Measurements from ENCODE around the gene PFN3. TPM values are rescaled to one million over a fixed set of nuclear protein-coding genes. Genes with fewer than 3 reads are reported as not detected.

Gene PFN3
- total RNA-seq, 1 donor from 2014 or later: not detected

DNA sequence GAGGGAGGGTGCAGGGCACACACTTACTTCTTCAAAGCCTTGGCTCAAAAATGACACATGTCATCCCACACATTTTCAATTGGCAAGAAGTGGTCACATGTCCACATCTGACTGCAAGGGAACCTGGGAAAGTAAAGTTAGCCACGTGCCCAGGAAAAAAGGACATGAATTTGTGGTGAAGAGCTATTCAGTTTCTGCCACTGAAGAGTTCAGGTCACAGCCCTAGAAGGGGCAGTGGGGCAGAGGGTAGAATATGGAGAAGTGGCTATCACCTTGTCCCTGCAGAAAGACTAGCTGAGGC, 44.6 kb downstream of the PFN3 start:
- Mint-ChIP-seq H3K36me3 (ENCODE audit: low read depth) (no peaks in the 10 kb centered on the region), H3K4me1 (ENCODE audit: low read depth) (peaks cover 14% of the 10 kb centered on the region), H3K27me3 (ENCODE audit: low read depth) (peaks cover 1% of the 10 kb centered on the region), H3K27ac (ENCODE audit: unreplicated experiment) (no peak overlapping the region), H3K4me3 (ENCODE audit: unreplicated experiment) (no peak overlapping the region), H3K9me3 (ENCODE audit: low read depth) (peaks cover 2% of the 10 kb centered on the region)
- TF ChIP-seq, protein P1, sequence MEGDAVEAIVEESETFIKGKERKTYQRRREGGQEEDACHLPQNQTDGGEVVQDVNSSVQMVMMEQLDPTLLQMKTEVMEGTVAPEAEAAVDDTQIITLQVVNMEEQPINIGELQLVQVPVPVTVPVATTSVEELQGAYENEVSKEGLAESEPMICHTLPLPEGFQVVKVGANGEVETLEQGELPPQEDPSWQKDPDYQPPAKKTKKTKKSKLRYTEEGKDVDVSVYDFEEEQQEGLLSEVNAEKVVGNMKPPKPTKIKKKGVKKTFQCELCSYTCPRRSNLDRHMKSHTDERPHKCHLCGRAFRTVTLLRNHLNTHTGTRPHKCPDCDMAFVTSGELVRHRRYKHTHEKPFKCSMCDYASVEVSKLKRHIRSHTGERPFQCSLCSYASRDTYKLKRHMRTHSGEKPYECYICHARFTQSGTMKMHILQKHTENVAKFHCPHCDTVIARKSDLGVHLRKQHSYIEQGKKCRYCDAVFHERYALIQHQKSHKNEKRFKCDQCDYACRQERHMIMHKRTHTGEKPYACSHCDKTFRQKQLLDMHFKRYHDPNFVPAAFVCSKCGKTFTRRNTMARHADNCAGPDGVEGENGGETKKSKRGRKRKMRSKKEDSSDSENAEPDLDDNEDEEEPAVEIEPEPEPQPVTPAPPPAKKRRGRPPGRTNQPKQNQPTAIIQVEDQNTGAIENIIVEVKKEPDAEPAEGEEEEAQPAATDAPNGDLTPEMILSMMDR (IDR thresholded peaks at IDR 0.05): no peak
- no peak for DNase-seq (ENCODE audit: low spot score)

DNA sequence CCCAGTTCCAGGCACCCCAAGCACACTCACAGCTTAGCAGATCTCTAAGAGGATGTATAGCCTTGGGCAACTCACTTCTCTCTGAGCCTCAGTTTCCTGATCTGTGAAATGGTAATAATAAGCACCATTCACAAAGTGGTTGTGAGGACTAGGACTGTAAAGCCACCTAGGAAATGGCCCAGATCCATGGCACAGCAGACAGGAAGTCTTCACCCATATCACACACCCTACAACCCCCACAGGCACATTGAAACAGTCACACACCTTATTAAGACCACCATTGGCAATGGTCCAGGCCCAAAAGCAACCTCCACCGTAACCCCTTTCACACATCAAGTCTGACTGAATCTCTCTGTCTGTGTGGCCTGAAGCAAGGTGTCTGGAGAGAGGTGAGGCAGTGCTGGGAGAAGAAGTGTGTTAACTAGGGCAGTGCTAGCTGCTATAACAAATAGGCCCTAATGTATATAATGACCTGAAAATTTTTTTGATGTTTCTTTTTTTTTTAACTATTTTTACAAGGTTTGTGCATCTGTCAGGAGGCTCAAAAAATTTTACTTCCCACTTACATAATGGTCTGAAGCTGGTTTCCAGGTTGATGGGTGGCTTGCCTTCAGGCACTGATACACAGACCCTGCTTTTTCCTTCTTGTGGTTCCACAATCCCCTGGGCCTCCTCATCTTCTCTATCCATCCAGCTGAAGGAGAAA, 45.1 kb downstream of the PFN3 start:
- DNase-seq (ENCODE audit: low spot score): no peak
- no peak overlapping the region for H3K4me3 Mint-ChIP-seq (ENCODE audit: unreplicated experiment)
- peaks cover 1% of the 10 kb centered on the region for H3K27me3 Mint-ChIP-seq (ENCODE audit: low read depth)
- peaks cover 19% of the 10 kb centered on the region for H3K4me1 Mint-ChIP-seq (ENCODE audit: low read depth)
- no peaks in the 10 kb centered on the region for H3K36me3 Mint-ChIP-seq (ENCODE audit: low read depth)
- TF ChIP-seq, protein P1 (IDR thresholded peaks at IDR 0.05): no peak
- H3K27ac Mint-ChIP-seq (ENCODE audit: unreplicated experiment): no peak overlapping the region
- peaks cover 2% of the 10 kb centered on the region for H3K9me3 Mint-ChIP-seq (ENCODE audit: low read depth)

DNA sequence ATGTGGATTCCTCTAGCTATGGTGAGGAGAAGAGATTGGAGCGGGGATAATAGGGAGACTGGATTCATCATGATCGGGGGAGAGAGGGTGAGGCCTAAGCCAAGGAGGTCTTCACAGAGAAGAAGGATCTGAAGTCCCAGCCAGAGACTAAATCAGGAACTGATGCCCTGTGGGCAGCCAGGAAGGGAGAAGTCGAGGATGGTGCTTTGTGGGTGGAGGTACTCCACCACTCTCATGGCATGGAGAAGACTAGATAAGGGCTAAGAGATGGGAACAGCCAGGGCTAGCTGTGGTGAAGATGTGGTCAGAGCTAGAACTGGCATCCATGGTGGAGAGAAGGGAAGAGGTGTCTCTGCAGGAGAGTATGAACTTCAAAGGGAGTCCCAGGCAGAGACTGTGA, 45.8 kb downstream of the PFN3 start:
- Mint-ChIP-seq H3K36me3 (ENCODE audit: low read depth) (no peaks in the 10 kb centered on the region), H3K9me3 (ENCODE audit: low read depth) (peaks cover 2% of the 10 kb centered on the region), H3K4me3 (ENCODE audit: unreplicated experiment) (no peak overlapping the region), H3K27ac (ENCODE audit: unreplicated experiment) (no peak overlapping the region), H3K4me1 (ENCODE audit: low read depth) (peaks cover 25% of the 10 kb centered on the region), H3K27me3 (ENCODE audit: low read depth) (no peaks in the 10 kb centered on the region)
- TF ChIP-seq, protein P1 (IDR thresholded peaks at IDR 0.05): no peak
- no peak for DNase-seq (ENCODE audit: low spot score)

DNA sequence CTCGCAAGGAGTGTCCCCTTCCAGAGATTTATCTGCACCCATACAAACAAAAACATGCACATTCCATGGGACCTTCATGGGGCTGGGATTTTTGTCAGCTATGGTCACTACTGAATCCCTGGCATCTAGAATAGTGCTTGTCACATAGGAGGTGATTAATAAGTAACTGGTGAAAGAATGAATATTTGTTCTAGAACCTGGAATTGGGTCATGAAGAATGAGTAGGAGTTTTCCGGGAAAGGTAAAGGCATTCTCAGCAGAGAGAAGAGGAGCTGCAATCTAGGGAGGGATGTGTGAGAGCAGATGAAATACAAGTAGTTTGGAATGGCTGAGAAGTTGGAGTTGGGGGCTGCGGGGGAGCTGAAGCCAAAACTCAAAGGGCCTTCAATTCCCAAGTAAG, 46.2 kb downstream of the PFN3 start:
- Mint-ChIP-seq H3K9me3 (ENCODE audit: low read depth) (peaks cover 2% of the 10 kb centered on the region), H3K36me3 (ENCODE audit: low read depth) (no peaks in the 10 kb centered on the region), H3K4me3 (ENCODE audit: unreplicated experiment) (no peak overlapping the region), H3K27ac (ENCODE audit: unreplicated experiment) (no peak overlapping the region), H3K4me1 (ENCODE audit: low read depth) (peaks cover 29% of the 10 kb centered on the region), H3K27me3 (ENCODE audit: low read depth) (no peaks in the 10 kb centered on the region)
- TF ChIP-seq, protein P1 (IDR thresholded peaks at IDR 0.05): no peak
- DNase-seq (ENCODE audit: low spot score): no peak

DNA sequence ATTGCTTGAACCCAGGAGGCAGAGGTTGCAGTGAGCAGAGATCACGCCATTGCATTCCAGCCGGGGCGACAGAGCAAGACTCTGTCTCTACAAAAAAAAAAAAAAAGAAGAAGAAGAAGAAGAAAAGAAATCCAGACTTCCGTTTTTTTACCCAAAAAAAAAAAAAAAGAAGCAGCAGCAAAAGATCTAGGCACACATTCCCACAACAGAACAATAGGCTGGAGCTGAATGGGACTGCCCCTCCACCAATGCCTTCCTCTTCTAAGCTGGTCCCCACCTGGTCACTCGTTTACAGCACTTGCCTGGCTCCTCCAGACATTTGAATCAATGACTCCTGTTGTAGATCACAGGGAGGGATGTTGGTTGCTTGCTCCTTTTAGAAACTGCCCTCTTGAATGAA, 47.4 kb downstream of the PFN3 start:
- Mint-ChIP-seq H3K27ac (ENCODE audit: unreplicated experiment) (no peak overlapping the region), H3K4me1 (ENCODE audit: low read depth) (peaks cover 34% of the 10 kb centered on the region), H3K36me3 (ENCODE audit: low read depth) (no peaks in the 10 kb centered on the region), H3K27me3 (ENCODE audit: low read depth) (no peaks in the 10 kb centered on the region), H3K9me3 (ENCODE audit: low read depth) (peaks cover 2% of the 10 kb centered on the region), H3K4me3 (ENCODE audit: unreplicated experiment) (no peak overlapping the region)
- TF ChIP-seq, protein P1 (IDR thresholded peaks at IDR 0.05): no peak
- no peak for DNase-seq (ENCODE audit: low spot score)

Measured in chondrocyte (in vitro differentiated cells).